Measurements from ENCODE around the gene ZNF326. TPM values are rescaled to one million over a fixed set of nuclear protein-coding genes. Genes with fewer than 3 reads are reported as not detected.

The ZNF326 gene
- total RNA-seq, 1 experiment from 2014 or later, result 33.4 TPM

DNA sequence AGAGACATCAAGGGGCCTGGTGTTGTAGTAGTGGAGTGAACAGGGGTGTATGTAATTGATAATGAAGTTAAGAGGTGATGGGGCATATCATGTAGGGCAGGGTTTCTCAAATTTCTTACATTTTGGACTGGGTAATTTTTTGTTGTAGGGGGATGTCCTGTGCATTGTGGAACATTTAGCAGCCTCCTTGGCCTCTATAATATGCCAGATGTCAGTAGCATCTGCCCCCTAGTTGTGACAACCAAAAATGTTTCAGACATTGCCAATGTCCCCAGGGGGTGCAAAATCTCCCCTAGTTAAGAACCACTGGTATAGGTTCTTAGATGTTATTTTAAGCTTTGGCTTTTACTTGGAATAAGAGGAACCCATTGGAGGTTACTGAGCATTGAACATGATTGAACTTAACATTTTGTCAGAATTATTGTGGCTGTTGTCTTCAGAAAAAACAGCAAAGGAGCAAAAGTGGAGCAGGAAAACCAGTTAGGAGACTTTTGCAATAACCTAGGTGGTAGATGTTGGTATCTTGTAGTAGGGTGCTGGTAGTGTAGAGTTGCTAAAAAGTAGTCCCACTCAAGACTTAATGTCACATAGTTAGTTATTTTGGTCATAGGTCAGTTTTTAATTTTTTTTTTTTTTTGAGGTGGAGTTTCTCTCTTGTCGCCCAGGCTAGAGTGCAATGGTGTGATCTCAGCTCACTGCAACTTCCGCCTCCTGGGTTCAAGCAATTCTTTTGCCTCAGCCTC is 6.2 kb downstream of the ZNF326 start:
- H3K27me3 Mint-ChIP-seq (ENCODE audit: unreplicated experiment), result no peaks in the 10 kb centered on the region
- TF ChIP-seq, protein P1, sequence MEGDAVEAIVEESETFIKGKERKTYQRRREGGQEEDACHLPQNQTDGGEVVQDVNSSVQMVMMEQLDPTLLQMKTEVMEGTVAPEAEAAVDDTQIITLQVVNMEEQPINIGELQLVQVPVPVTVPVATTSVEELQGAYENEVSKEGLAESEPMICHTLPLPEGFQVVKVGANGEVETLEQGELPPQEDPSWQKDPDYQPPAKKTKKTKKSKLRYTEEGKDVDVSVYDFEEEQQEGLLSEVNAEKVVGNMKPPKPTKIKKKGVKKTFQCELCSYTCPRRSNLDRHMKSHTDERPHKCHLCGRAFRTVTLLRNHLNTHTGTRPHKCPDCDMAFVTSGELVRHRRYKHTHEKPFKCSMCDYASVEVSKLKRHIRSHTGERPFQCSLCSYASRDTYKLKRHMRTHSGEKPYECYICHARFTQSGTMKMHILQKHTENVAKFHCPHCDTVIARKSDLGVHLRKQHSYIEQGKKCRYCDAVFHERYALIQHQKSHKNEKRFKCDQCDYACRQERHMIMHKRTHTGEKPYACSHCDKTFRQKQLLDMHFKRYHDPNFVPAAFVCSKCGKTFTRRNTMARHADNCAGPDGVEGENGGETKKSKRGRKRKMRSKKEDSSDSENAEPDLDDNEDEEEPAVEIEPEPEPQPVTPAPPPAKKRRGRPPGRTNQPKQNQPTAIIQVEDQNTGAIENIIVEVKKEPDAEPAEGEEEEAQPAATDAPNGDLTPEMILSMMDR (IDR thresholded peaks at IDR 0.05; ENCODE audit: unreplicated experiment), result no peak
- H3K4me3 Mint-ChIP-seq (ENCODE audit: low read depth, unreplicated experiment), result no peak overlapping the region
- H3K9me3 Mint-ChIP-seq (ENCODE audit: low read depth, unreplicated experiment), result no peaks in the 10 kb centered on the region
- intact Hi-C loops (cut with micrococcal nuclease; ENCODE audit: unreplicated experiment), result loop anchor here (10.0 kb wide), 1 partner anchor 366 kb away; the partner anchor contains the start of gene LRRC8C
- H3K4me1 Mint-ChIP-seq (ENCODE audit: low read depth, unreplicated experiment), result peaks cover 46% of the 10 kb centered on the region
- DNase-seq, result no peak
- no peak overlapping the region for H3K27ac Mint-ChIP-seq (ENCODE audit: unreplicated experiment)
- CTCF ChIA-PET, result no interaction called here
- peaks cover 48% of the 10 kb centered on the region for H3K36me3 Mint-ChIP-seq (ENCODE audit: insufficient read depth, unreplicated experiment)
- BruUV-seq (replicated peaks), result no TSS peak

DNA sequence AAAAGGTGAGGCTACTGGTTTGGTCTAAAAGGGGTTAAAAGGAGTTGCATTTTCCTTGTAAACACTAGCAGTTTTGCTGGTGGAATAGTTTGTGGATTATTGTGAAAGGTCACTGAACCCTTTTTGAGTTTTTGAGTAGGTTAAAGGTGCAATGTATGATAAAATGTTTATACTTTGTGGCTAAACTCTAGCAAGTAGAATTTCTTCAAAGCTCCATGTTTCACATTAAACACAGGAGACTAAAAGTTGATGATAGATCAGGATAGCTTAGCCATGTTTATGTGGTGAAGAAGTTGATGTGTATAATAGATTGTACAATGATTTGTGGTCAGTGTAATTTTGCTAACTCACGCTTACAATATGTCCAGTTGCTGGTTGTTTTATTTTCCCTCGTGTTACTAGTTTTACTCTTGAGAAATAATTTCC is 13.1 kb downstream of the ZNF326 start:
- TF ChIP-seq, protein P1 (IDR thresholded peaks at IDR 0.05; ENCODE audit: unreplicated experiment), result no peak
- Mint-ChIP-seq H3K27ac (ENCODE audit: unreplicated experiment) (no peak overlapping the region), H3K9me3 (ENCODE audit: low read depth, unreplicated experiment) (no peaks in the 10 kb centered on the region)

GRCh38 chr1:90012300-90012699 is 17.4 kb downstream of the ZNF326 start:
- intact Hi-C loops (cut with micrococcal nuclease; ENCODE audit: unreplicated experiment), result no loop called here
- CTCF ChIA-PET, result no interaction called here
- Mint-ChIP-seq H3K9me3 (ENCODE audit: low read depth, unreplicated experiment) (no peaks in the 10 kb centered on the region), H3K4me3 (ENCODE audit: low read depth, unreplicated experiment) (no peak overlapping the region), H3K4me1 (ENCODE audit: low read depth, unreplicated experiment) (no peaks in the 10 kb centered on the region), H3K27ac (ENCODE audit: unreplicated experiment) (no peak overlapping the region), H3K36me3 (ENCODE audit: insufficient read depth, unreplicated experiment) (peaks cover 51% of the 10 kb centered on the region), H3K27me3 (ENCODE audit: unreplicated experiment) (no peaks in the 10 kb centered on the region)
- TF ChIP-seq, protein P1 (IDR thresholded peaks at IDR 0.05; ENCODE audit: unreplicated experiment), result no peak
- no peak for DNase-seq
- BruUV-seq (replicated peaks), result no TSS peak

More for the DNA sequence above, 13.1 kb downstream of the ZNF326 start:
- no TSS peak for BruUV-seq (replicated peaks)
- peaks cover 39% of the 10 kb centered on the region for H3K36me3 Mint-ChIP-seq (ENCODE audit: insufficient read depth, unreplicated experiment)
- DNase-seq, result no peak
- intact Hi-C loops (cut with micrococcal nuclease; ENCODE audit: unreplicated experiment), result loop anchor here (10.0 kb wide), 1 partner anchor 373 kb away; the partner anchor contains the start of gene LRRC8C
- H3K4me1 Mint-ChIP-seq (ENCODE audit: low read depth, unreplicated experiment), result peaks cover 9% of the 10 kb centered on the region
- no peak overlapping the region for H3K4me3 Mint-ChIP-seq (ENCODE audit: low read depth, unreplicated experiment)
- CTCF ChIA-PET, result no interaction called here
- H3K27me3 Mint-ChIP-seq (ENCODE audit: unreplicated experiment), result no peaks in the 10 kb centered on the region

- H3K27ac Mint-ChIP-seq (ENCODE audit: unreplicated experiment), result no peak overlapping the region
- intact Hi-C loops (cut with micrococcal nuclease; ENCODE audit: unreplicated experiment), result no loop called here
- no peaks in the 10 kb centered on the region for H3K4me1 Mint-ChIP-seq (ENCODE audit: low read depth, unreplicated experiment)
- TF ChIP-seq, protein P1 (IDR thresholded peaks at IDR 0.05; ENCODE audit: unreplicated experiment), result no peak
- BruUV-seq (replicated peaks), result no TSS peak
- H3K36me3 Mint-ChIP-seq (ENCODE audit: insufficient read depth, unreplicated experiment), result peaks cover 39% of the 10 kb centered on the region
- CTCF ChIA-PET, result no interaction called here
- DNase-seq, result no peak
- peaks cover 11% of the 10 kb centered on the region for H3K9me3 Mint-ChIP-seq (ENCODE audit: low read depth, unreplicated experiment)
- H3K27me3 Mint-ChIP-seq (ENCODE audit: unreplicated experiment), result no peaks in the 10 kb centered on the region
- no peak overlapping the region for H3K4me3 Mint-ChIP-seq (ENCODE audit: low read depth, unreplicated experiment)
Measured at GRCh38 chr1:90023691-90024090, 28.8 kb downstream of the ZNF326 start.

All from Calu3 (cell line).